GM19463 (cell line): ENCODE data around the gene MARF1.
"Not testable (repeated sequence)": the region's sequence is repeated elsewhere in the genome, so short reads cannot be mapped to it uniquely, and the experiment has no call there.

Experiments used
- ATAC-seq: cut with Tn5 transposase; IDR thresholded peaks from one replicate; pipeline ENCODE4 v1.9.1; 2021; ENCODE audit warnings: mild to moderate bottlenecking, moderate library complexity; ENCODE audit not compliant: unreplicated experiment

MARF1 gene

GRCh38 chr16:15573896-15574613, 68.9 kb downstream of the MARF1 start:
- not testable (repeated sequence) for ATAC-seq

GRCh38 chr16:15573274-15573895, 69.6 kb downstream of the MARF1 start:
- ATAC-seq: no peak

GRCh38 chr16:15572329-15573001, 70.5 kb downstream of the MARF1 start:
- ATAC-seq: no peak

GRCh38 chr16:15571557-15571956, 71.4 kb downstream of the MARF1 start:
- ATAC-seq: no peak

- not testable (repeated sequence) for ATAC-seq
These were observed 72.3 kb downstream of the MARF1 start for GRCh38 chr16:15570666-15571065.

GRCh38 chr16:15567823-15568222, 75.1 kb downstream of the MARF1 start:
- no peak for ATAC-seq

- no peak for ATAC-seq
These were observed 76.9 kb downstream of the MARF1 start for GRCh38 chr16:15566095-15566494.

GRCh38 chr16:15564604-15565339, 78.2 kb downstream of the MARF1 start:
- no peak for ATAC-seq

GRCh38 chr16:15559176-15559575, 83.8 kb downstream of the MARF1 start:
- ATAC-seq: no peak

- ATAC-seq: no peak
These were observed 85.7 kb downstream of the MARF1 start for GRCh38 chr16:15557258-15557657.

- no peak for ATAC-seq
These were observed 86.8 kb downstream of the MARF1 start for GRCh38 chr16:15556130-15556529.

GRCh38 chr16:15553313-15554088, 89.5 kb downstream of the MARF1 start:
- no peak for ATAC-seq

GRCh38 chr16:15552507-15552906, 90.4 kb downstream of the MARF1 start:
- ATAC-seq: no peak

GRCh38 chr16:15548482-15548891, 94.5 kb downstream of the MARF1 start:
- ATAC-seq: no peak

GRCh38 chr16:15547768-15548096, 95.2 kb downstream of the MARF1 start:
- ATAC-seq: no peak

- ATAC-seq: not testable (repeated sequence)
These were observed 95.7 kb downstream of the MARF1 start for GRCh38 chr16:15547072-15547767.

- no peak for ATAC-seq
These were observed 97.4 kb downstream of the MARF1 start for GRCh38 chr16:15545544-15545943.

GRCh38 chr16:15544405-15544804, 98.5 kb downstream of the MARF1 start:
- ATAC-seq: no peak
